GM13976 (cell line): ENCODE measurements around the gene SIK3.

Experiments used
- DNase-seq: peaks from one replicate; pipeline ENCODE4 v3.0.0; 2012; ENCODE audit warnings: low spot score
- in situ Hi-C: fragments of 300-500 bp; cut with MboI; formaldehyde crosslinking; loops from one replicate; pipeline ENCODE4 v1.12.0; 2022; ENCODE audit warnings: low sequenced_read_pairs, mixed read lengths, inconsistent platforms; ENCODE audit not compliant: unreplicated experiment
- TF ChIP-seq, protein P1 (sequence below): IDR thresholded peaks from 2 replicates; pipeline ENCODE4 v1.5.1; 2012; ENCODE audit warnings: borderline replicate concordance, mild to moderate bottlenecking; ENCODE audit not compliant: insufficient read depth; ENCODE audit errors: extremely low read depth, missing control alignments, control extremely low read depth

The SIK3 gene

GRCh38 chr11:116960930-116961329 is 137.3 kb downstream of the SIK3 start:
- TF ChIP-seq, protein P1, sequence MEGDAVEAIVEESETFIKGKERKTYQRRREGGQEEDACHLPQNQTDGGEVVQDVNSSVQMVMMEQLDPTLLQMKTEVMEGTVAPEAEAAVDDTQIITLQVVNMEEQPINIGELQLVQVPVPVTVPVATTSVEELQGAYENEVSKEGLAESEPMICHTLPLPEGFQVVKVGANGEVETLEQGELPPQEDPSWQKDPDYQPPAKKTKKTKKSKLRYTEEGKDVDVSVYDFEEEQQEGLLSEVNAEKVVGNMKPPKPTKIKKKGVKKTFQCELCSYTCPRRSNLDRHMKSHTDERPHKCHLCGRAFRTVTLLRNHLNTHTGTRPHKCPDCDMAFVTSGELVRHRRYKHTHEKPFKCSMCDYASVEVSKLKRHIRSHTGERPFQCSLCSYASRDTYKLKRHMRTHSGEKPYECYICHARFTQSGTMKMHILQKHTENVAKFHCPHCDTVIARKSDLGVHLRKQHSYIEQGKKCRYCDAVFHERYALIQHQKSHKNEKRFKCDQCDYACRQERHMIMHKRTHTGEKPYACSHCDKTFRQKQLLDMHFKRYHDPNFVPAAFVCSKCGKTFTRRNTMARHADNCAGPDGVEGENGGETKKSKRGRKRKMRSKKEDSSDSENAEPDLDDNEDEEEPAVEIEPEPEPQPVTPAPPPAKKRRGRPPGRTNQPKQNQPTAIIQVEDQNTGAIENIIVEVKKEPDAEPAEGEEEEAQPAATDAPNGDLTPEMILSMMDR, result no peak
- in situ Hi-C loops, result no loop called here
- no peak for DNase-seq

- no peak for DNase-seq
- in situ Hi-C loops, result no loop called here
- TF ChIP-seq, protein P1, result no peak
These were observed 140.0 kb downstream of the SIK3 start for GRCh38 chr11:116958246-116958645.

DNA sequence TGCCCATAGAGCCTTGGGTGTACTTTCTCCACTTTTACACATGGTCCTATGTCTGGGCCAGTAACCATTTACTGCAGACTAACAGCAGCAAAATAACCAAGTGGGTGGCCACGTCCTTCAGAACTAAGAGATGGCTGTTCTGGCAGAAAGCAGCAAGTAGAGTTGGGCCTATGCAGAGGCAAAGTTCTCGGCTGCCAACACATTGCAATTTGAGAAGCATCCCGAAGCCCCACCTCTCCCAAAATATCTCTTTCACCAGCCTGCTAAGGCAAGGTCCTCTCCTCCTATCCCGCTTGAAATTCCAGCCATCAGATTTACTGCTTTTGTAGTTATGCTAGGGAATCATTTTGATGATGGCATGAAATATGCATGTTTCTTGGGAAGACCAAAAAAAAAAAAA is 142.3 kb downstream of the SIK3 start:
- in situ Hi-C loops, result no loop called here
- DNase-seq, result no peak
- TF ChIP-seq, protein P1, result no peak

GRCh38 chr11:116955548-116955947 is 142.7 kb downstream of the SIK3 start:
- in situ Hi-C loops, result no loop called here
- no peak for DNase-seq
- TF ChIP-seq, protein P1, result no peak

- in situ Hi-C loops, result no loop called here
- no peak for DNase-seq
- TF ChIP-seq, protein P1, result no peak
These were observed 144.5 kb downstream of the SIK3 start for GRCh38 chr11:116953530-116954285.

DNA sequence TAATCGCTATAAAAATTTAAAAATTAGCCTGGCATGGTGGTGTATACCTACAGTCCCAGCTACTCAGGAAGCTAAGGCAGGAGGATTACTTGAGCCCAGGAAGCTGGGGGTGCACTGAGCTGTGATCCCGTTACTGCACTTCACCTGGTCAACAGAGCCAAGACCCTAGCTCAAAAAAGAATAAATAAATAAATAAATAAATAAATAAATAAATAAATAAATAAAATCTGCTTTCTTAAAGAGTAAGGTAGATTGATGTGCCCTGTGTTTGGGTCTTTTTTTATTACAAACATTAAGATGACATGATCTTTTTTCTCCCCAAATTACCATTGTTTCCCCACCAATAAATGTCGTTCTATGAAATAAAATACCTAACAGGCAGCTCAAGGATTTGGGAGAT is 146.5 kb downstream of the SIK3 start:
- DNase-seq, result no peak
- TF ChIP-seq, protein P1, result no peak
- in situ Hi-C loops, result no loop called here
